ENCODE measurements around the gene ATP1B1.
A peak's percentile ranks its signal among the peaks of the same experiment; 100 is the strongest.

ATP1B1 gene

DNA sequence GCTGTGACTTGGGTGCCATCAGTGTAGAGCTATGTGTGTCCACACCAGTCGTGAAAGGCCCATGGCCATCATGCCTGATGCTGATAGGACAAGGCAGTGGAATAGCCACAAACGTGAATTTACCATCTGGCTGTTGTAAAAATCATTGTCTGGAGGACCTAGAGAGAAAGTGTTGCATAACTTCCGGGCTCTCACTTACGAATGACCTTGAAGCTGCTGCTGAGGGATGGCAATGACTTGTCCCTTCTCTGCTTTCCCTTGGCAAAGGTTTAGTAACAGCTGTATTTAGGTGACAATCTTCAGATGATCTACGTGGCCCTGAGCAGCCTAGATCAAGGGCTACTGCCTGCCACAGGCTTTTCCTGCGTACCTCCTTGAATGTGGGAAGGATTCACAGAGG lies 5.8 kb downstream of the ATP1B1 start:
- no peak for DNase-seq
- Histone ChIP-seq H2BK120ac (ENCODE audit: low read depth, low read length) (no peak overlapping the region), H3K79me1 (ENCODE audit: low read length) (peaks cover 26% of the 10 kb centered on the region), H3K4me3 (ENCODE audit: low read length) (no peak overlapping the region), H2BK15ac (replicated peaks; ENCODE audit: low read depth) (no peak overlapping the region), H3K18ac (ENCODE audit: low read length) (no peak overlapping the region), H2AK5ac (ENCODE audit: low read length) (no peak overlapping the region), H3K4ac (ENCODE audit: low read depth, low read length) (no peak overlapping the region), H2BK5ac (ENCODE audit: low read length) (no peak overlapping the region), H3K9ac (ENCODE audit: low read length) (no peak overlapping the region), H3K79me2 (ENCODE audit: control insufficient read depth, insufficient read depth, low read length) (peaks cover 48% of the 10 kb centered on the region), H3K23ac (ENCODE audit: low read length) (no peak overlapping the region), H4K5ac (ENCODE audit: low read length) (no peak overlapping the region), H3K27me3 (ENCODE audit: insufficient read depth, low read length, poor library complexity) (no peaks in the 10 kb centered on the region), H4K8ac (ENCODE audit: low read depth, low read length) (no peak overlapping the region), H3K4me1 (ENCODE audit: control insufficient read depth, low read depth, low read length) (peaks cover 20% of the 10 kb centered on the region), H3K27ac (ENCODE audit: low read depth, low read length) (no peak overlapping the region), H3K36me3 (ENCODE audit: control insufficient read depth, insufficient read depth, low read length) (peaks cover 11% of the 10 kb centered on the region), H3K4me2 (ENCODE audit: low read length) (no peak overlapping the region), H3K56ac (ENCODE audit: low read length) (peak overlapping the region; percentile 47)
- WGBS (ENCODE audit: extremely low coverage, insufficient coverage, low lambda C conversion rate), result no CpG with 5 or more reads among the region's 6 CpGs

DNA sequence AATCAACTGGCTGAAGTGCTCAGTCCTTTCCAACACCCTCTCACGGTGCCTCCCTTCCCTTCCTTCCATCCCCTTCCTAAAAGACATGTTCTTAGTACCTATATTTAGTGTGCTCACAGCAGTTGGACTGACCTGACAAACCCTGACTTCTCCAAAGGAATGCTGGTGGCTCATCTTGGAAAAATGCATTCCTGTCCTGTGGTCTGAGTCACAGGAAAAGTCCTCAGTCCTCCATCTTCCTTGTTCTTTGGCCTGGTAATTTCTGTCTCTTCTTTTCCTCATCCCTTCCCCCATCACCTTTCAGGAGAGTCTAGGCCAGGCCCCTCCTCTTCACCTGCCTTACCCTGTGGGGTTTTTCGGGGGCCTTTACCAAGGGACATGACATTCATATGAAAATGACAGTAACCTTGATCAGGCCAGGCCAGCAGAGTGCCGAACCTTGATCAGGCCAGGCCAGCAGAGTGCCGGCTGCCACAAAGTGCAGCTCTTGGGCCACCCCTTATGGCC lies 7.2 kb downstream of the ATP1B1 start:
- no peak overlapping the region for H3K18ac ChIP-seq (ENCODE audit: low read length)
- no CpG with 5 or more reads among the region's 4 CpGs for WGBS (ENCODE audit: extremely low coverage, insufficient coverage, low lambda C conversion rate)
- no peak overlapping the region for H3K56ac ChIP-seq (ENCODE audit: low read length)
- H3K79me2 ChIP-seq (ENCODE audit: control insufficient read depth, insufficient read depth, low read length), result peaks cover 33% of the 10 kb centered on the region
- peaks cover 21% of the 10 kb centered on the region for H3K79me1 ChIP-seq (ENCODE audit: low read length)
- peak; percentile 96 for DNase-seq
- no peak overlapping the region for H2BK5ac ChIP-seq (ENCODE audit: low read length)
- H3K27ac ChIP-seq (ENCODE audit: low read depth, low read length), result peak overlapping the region; percentile 16
- H3K4me3 ChIP-seq (ENCODE audit: low read length), result no peak overlapping the region
- peaks cover 17% of the 10 kb centered on the region for H3K4me1 ChIP-seq (ENCODE audit: control insufficient read depth, low read depth, low read length)
- no peaks in the 10 kb centered on the region for H3K27me3 ChIP-seq (ENCODE audit: insufficient read depth, low read length, poor library complexity)
- H2BK15ac ChIP-seq (replicated peaks; ENCODE audit: low read depth), result no peak overlapping the region
- H3K4ac ChIP-seq (ENCODE audit: low read depth, low read length), result no peak overlapping the region
- H4K5ac ChIP-seq (ENCODE audit: low read length), result no peak overlapping the region
- H3K36me3 ChIP-seq (ENCODE audit: control insufficient read depth, insufficient read depth, low read length), result peaks cover 11% of the 10 kb centered on the region
- H2BK120ac ChIP-seq (ENCODE audit: low read depth, low read length), result no peak overlapping the region
- peak overlapping the region; percentile 35 for H3K23ac ChIP-seq (ENCODE audit: low read length)
- no peak overlapping the region for H3K4me2 ChIP-seq (ENCODE audit: low read length)
- H4K8ac ChIP-seq (ENCODE audit: low read depth, low read length), result no peak overlapping the region
- no peak overlapping the region for H3K9ac ChIP-seq (ENCODE audit: low read length)
- H2AK5ac ChIP-seq (ENCODE audit: low read length), result no peak overlapping the region

GRCh38 chr1:169115891-169116585 lies 9.5 kb downstream of the ATP1B1 start:
- Histone ChIP-seq H3K9ac (ENCODE audit: low read length) (no peak overlapping the region), H3K27me3 (ENCODE audit: insufficient read depth, low read length, poor library complexity) (no peaks in the 10 kb centered on the region), H3K4me3 (ENCODE audit: low read length) (no peak overlapping the region), H2BK5ac (ENCODE audit: low read length) (no peak overlapping the region), H3K79me1 (ENCODE audit: low read length) (peaks cover 21% of the 10 kb centered on the region), H4K8ac (ENCODE audit: low read depth, low read length) (no peak overlapping the region), H3K4me2 (ENCODE audit: low read length) (no peak overlapping the region), H3K56ac (ENCODE audit: low read length) (peak overlapping the region; percentile 49), H3K4ac (ENCODE audit: low read depth, low read length) (no peak overlapping the region), H3K36me3 (ENCODE audit: control insufficient read depth, insufficient read depth, low read length) (peaks cover 11% of the 10 kb centered on the region), H2AK5ac (ENCODE audit: low read length) (no peak overlapping the region), H3K27ac (ENCODE audit: low read depth, low read length) (no peak overlapping the region), H4K5ac (ENCODE audit: low read length) (no peak overlapping the region), H3K4me1 (ENCODE audit: control insufficient read depth, low read depth, low read length) (peaks cover 6% of the 10 kb centered on the region), H2BK15ac (replicated peaks; ENCODE audit: low read depth) (no peak overlapping the region), H3K79me2 (ENCODE audit: control insufficient read depth, insufficient read depth, low read length) (peaks cover 16% of the 10 kb centered on the region), H3K18ac (ENCODE audit: low read length) (no peak overlapping the region), H2BK120ac (ENCODE audit: low read depth, low read length) (no peak overlapping the region), H3K23ac (ENCODE audit: low read length) (peak overlapping the region; percentile 45)
- WGBS (ENCODE audit: extremely low coverage, insufficient coverage, low lambda C conversion rate), result no CpG with 5 or more reads among the region's 14 CpGs
- DNase-seq, result peak; percentile 61

- Histone ChIP-seq H3K36me3 (ENCODE audit: control insufficient read depth, insufficient read depth, low read length) (peaks cover 10% of the 10 kb centered on the region), H4K8ac (ENCODE audit: low read depth, low read length) (no peak overlapping the region), H4K5ac (ENCODE audit: low read length) (no peak overlapping the region), H3K4ac (ENCODE audit: low read depth, low read length) (no peak overlapping the region), H3K4me1 (ENCODE audit: control insufficient read depth, low read depth, low read length) (peaks cover 9% of the 10 kb centered on the region), H3K23ac (ENCODE audit: low read length) (no peak overlapping the region), H2AK5ac (ENCODE audit: low read length) (no peak overlapping the region), H2BK15ac (replicated peaks; ENCODE audit: low read depth) (no peak overlapping the region), H3K4me3 (ENCODE audit: low read length) (no peak overlapping the region), H3K79me1 (ENCODE audit: low read length) (peaks cover 23% of the 10 kb centered on the region), H3K27ac (ENCODE audit: low read depth, low read length) (no peak overlapping the region), H2BK120ac (ENCODE audit: low read depth, low read length) (no peak overlapping the region), H3K18ac (ENCODE audit: low read length) (no peak overlapping the region), H3K9ac (ENCODE audit: low read length) (no peak overlapping the region), H3K56ac (ENCODE audit: low read length) (no peak overlapping the region), H3K4me2 (ENCODE audit: low read length) (no peak overlapping the region), H3K79me2 (ENCODE audit: control insufficient read depth, insufficient read depth, low read length) (peaks cover 17% of the 10 kb centered on the region), H2BK5ac (ENCODE audit: low read length) (no peak overlapping the region), H3K27me3 (ENCODE audit: insufficient read depth, low read length, poor library complexity) (no peaks in the 10 kb centered on the region)
- DNase-seq, result no peak
- WGBS (ENCODE audit: extremely low coverage, insufficient coverage, low lambda C conversion rate), result no CpG with 5 or more reads among the region's 2 CpGs
Observed at GRCh38 chr1:169117014-169117413, 10.5 kb downstream of the ATP1B1 start.

DNA sequence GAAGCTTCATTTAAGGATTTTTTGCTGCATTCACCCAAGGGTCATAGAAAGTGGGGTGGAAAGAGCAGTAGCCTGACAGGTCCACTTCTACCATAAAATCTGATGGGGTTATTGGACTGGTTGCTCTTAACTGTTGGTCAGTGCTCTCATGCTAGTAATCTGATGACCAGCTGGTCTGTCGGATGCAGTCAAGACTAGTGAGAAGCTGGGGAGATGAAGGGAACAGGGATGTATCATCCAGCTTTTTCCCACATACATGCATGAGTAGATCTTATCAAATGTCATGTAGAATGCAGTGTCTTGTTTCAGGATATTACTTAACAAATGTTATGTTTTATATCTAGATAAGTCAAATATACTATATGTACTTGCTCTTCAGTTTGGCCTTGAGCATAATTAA lies 11.1 kb downstream of the ATP1B1 start:
- no CpG with 5 or more reads among the region's 1 CpG for WGBS (ENCODE audit: extremely low coverage, insufficient coverage, low lambda C conversion rate)
- H2BK15ac ChIP-seq (replicated peaks; ENCODE audit: low read depth), result no peak overlapping the region
- H4K8ac ChIP-seq (ENCODE audit: low read depth, low read length), result no peak overlapping the region

GRCh38 chr1:169118227-169118626 lies 11.7 kb downstream of the ATP1B1 start:
- H3K4me3 ChIP-seq (ENCODE audit: low read length), result no peak overlapping the region
- no peak for DNase-seq
- no peak overlapping the region for H3K27ac ChIP-seq (ENCODE audit: low read depth, low read length)
- H2BK15ac ChIP-seq (replicated peaks; ENCODE audit: low read depth), result no peak overlapping the region
- no peak overlapping the region for H2BK120ac ChIP-seq (ENCODE audit: low read depth, low read length)
- H3K56ac ChIP-seq (ENCODE audit: low read length), result peak overlapping the region; percentile 39
- no peaks in the 10 kb centered on the region for H3K27me3 ChIP-seq (ENCODE audit: insufficient read depth, low read length, poor library complexity)
- no peak overlapping the region for H3K18ac ChIP-seq (ENCODE audit: low read length)
- no peak overlapping the region for H2AK5ac ChIP-seq (ENCODE audit: low read length)
- no peak overlapping the region for H3K23ac ChIP-seq (ENCODE audit: low read length)
- peaks cover 7% of the 10 kb centered on the region for H3K36me3 ChIP-seq (ENCODE audit: control insufficient read depth, insufficient read depth, low read length)
- H2BK5ac ChIP-seq (ENCODE audit: low read length), result no peak overlapping the region
- no peak overlapping the region for H4K8ac ChIP-seq (ENCODE audit: low read depth, low read length)
- peaks cover 20% of the 10 kb centered on the region for H3K79me1 ChIP-seq (ENCODE audit: low read length)
- no peak overlapping the region for H3K4ac ChIP-seq (ENCODE audit: low read depth, low read length)
- H3K79me2 ChIP-seq (ENCODE audit: control insufficient read depth, insufficient read depth, low read length), result peaks cover 13% of the 10 kb centered on the region
- no peak overlapping the region for H3K9ac ChIP-seq (ENCODE audit: low read length)
- H3K4me1 ChIP-seq (ENCODE audit: control insufficient read depth, low read depth, low read length), result peaks cover 9% of the 10 kb centered on the region
- no CpG with 5 or more reads among the region's 4 CpGs for WGBS (ENCODE audit: extremely low coverage, insufficient coverage, low lambda C conversion rate)
- H4K5ac ChIP-seq (ENCODE audit: low read length), result no peak overlapping the region
- no peak overlapping the region for H3K4me2 ChIP-seq (ENCODE audit: low read length)

More for the DNA sequence above, 11.1 kb downstream of the ATP1B1 start:
- Histone ChIP-seq H3K27ac (ENCODE audit: low read depth, low read length) (no peak overlapping the region), H2BK5ac (ENCODE audit: low read length) (no peak overlapping the region), H3K23ac (ENCODE audit: low read length) (no peak overlapping the region), H2BK120ac (ENCODE audit: low read depth, low read length) (no peak overlapping the region), H3K4me3 (ENCODE audit: low read length) (no peak overlapping the region), H3K18ac (ENCODE audit: low read length) (no peak overlapping the region), H3K9ac (ENCODE audit: low read length) (no peak overlapping the region), H2AK5ac (ENCODE audit: low read length) (no peak overlapping the region), H3K27me3 (ENCODE audit: insufficient read depth, low read length, poor library complexity) (no peaks in the 10 kb centered on the region), H3K4ac (ENCODE audit: low read depth, low read length) (no peak overlapping the region), H3K79me2 (ENCODE audit: control insufficient read depth, insufficient read depth, low read length) (peaks cover 13% of the 10 kb centered on the region), H4K5ac (ENCODE audit: low read length) (no peak overlapping the region), H3K79me1 (ENCODE audit: low read length) (peaks cover 20% of the 10 kb centered on the region), H3K4me1 (ENCODE audit: control insufficient read depth, low read depth, low read length) (peaks cover 9% of the 10 kb centered on the region), H3K4me2 (ENCODE audit: low read length) (no peak overlapping the region), H3K56ac (ENCODE audit: low read length) (no peak overlapping the region), H3K36me3 (ENCODE audit: control insufficient read depth, insufficient read depth, low read length) (peaks cover 7% of the 10 kb centered on the region)
- DNase-seq, result no peak

Measured in mesendoderm (in vitro differentiated cells).